Adrenal gland (tissue), 12 donors: Measurements from ENCODE around the gene VSTM1. TPM values are rescaled to one million over a fixed set of nuclear protein-coding genes. Genes with fewer than 3 reads are reported as not detected.

Source experiments
- DNase-seq, 7 donors: peaks; one replicate each; pipeline ENCODE4 v3.0.0-alpha.2; 2019 to 2020
- H3K27ac ChIP-seq, 5 donors: fragments of 200-600 bp; sonication (generic) in 4 of 5; 1 replicate in 3 of 5; 2 replicates in 2 of 5; pipeline versions ENCODE4 v1.5.1 to v1.8.0; 2016 to 2020; ENCODE audit warnings: mild to moderate bottlenecking in 1 of 5
- H3K27me3 ChIP-seq: fragments of 200-600 bp; 2 replicates; pipeline ENCODE4 v1.8.0; 2021
- H3K36me3 ChIP-seq, 2 donors: fragments of 200-600 bp; replicated peaks in 1 of 2; 1 replicate in 1 of 2; 2 replicates in 1 of 2; pipeline versions ENCODE4 v1.5.1 to v1.8.0; 2018 to 2022
- H3K4me1 ChIP-seq, 2 donors: fragments of 200-600 bp; replicated peaks in 1 of 2; 1 replicate in 1 of 2; 2 replicates in 1 of 2; pipeline versions ENCODE4 v1.5.1 to v1.8.0; 2018 to 2021
- H3K4me3 ChIP-seq, 4 donors: fragments of 200-600 bp; sonication (generic) in 3 of 4; one replicate each; pipeline ENCODE4 v1.5.1; 2016 to 2018
- H3K9me3 ChIP-seq, 3 donors: fragments of 200-600 bp; sonication (generic) in 1 of 3; replicated peaks in 1 of 3; 1 replicate in 2 of 3; 2 replicates in 1 of 3; pipeline versions ENCODE4 v1.5.1 to v1.8.0; 2016 to 2021
- POLR2A ChIP-seq, 2 donors: fragments of 450-650 bp; IDR thresholded peaks; one replicate each; pipeline ENCODE4 v1.6.1; 2017; ENCODE audit warnings: antibody characterized with exemption in 2 of 2, mild to moderate bottlenecking in 2 of 2, moderate library complexity in 1 of 2
- WGBS, 4 donors: extraction: QIAGEN DNeasy Blood & Tissue Kit in 2 of 4; methylation state at CpG; one replicate each; pipeline versions ENCODE4 v1.1.5 to v1.1.7; 2013 to 2017; 5-methylcytosine and 5-hydroxymethylcytosine counted together
- intact Hi-C, 2 donors: fragments of 100-400 bp; cut with DNase I; formaldehyde crosslinking; loops; one replicate each; pipeline versions ENCODE4 v1.14.1 to v1.15.0; 2022 to 2023
- polyA plus RNA-seq, 3 donors: library from polyadenylated mRNA; stranded (reverse); fragments of 200-250 nt in 2 of 3; fragments of 350-450 nt in 1 of 3; fragmentation: Illumina TruSeq in 1 of 3; extraction: RNeasy Lipid Tissue Mini Kit (QIAGEN cat#74804) in 1 of 3; gene quantifications; one replicate each; pipeline ENCODE4 v1.2.3, GENCODE V29; 2013 to 2014
- small RNA-seq, 2 donors: library from RNA; depleted of rRNA; stranded (forward); fragments of <200 nt; gene quantifications; one replicate each; pipeline ENCODE3, GENCODE V24; 2016
- total RNA-seq, 9 donors: library from RNA; depleted of rRNA in 4 of 9; stranded (reverse); fragments of >200 nt in 4 of 9; fragments of 120-200 nt in 1 of 9; fragmentation: NEBNext Ultra II Directional in 1 of 9; extraction: Animal tissue kit (Norgen Biotek cat#: 25700) in 1 of 9; gene quantifications; one replicate each; pipeline versions ENCODE4 v1.1.0 to v1.2.4, GENCODE V29; 2013 to 2023
- TF ChIP-seq, protein P1 (sequence below), 6 experiments: fragments of 450-650 bp in 4 of 6; fragments of 200-600 bp in 2 of 6; sonication (generic) in 1 of 6; IDR thresholded peaks; 1 replicate in 5 of 6; 2 replicates in 1 of 6; pipeline versions ENCODE4 v1.5.1 to v1.8.0; 2016 to 2021; ENCODE audit warnings: antibody characterized with exemption in 6 of 6, mild to moderate bottlenecking in 2 of 6, moderate library complexity in 1 of 6
- donor health status: healthy with polysubstance abuse.
- donor health status: Bipolar disorder and iron deficiency.
- donor health status: DM: yes; HTN: yes; CAD: no.
- donor health status: DM: no; HTN: no; CAD: no.
- donor health status: DM: no; HTN: no; CAD: no.
- donor health status: DM: yes; HTN: yes; CAD: no.

Gene VSTM1
- total and polyA plus RNA-seq, 12 donors = 0.83 TPM; not detected in 11

DNA sequence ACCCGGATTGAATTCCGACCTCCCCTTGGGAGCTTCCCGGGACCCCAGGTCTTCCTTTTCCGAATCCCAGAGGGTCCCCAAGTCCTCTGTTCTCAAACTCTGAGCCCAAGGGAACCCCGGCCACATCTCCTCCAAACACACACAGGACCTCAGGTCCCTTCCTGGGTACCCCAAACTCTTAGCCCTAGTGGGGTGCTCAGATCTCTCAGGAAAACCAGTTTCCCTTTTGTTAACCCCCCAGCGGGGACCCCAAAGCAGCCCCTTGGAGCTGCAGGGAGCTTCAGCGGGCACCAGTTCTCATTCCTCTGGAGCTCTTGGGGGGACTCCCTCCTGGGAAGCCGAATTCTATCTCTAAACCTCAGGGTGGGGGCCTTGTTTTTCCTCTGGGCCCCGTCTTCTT is 71.5 kb downstream of the VSTM1 start:
- no peak for TF ChIP-seq POLR2A (IDR thresholded peaks at IDR 0.05)
- TF ChIP-seq, protein P1, sequence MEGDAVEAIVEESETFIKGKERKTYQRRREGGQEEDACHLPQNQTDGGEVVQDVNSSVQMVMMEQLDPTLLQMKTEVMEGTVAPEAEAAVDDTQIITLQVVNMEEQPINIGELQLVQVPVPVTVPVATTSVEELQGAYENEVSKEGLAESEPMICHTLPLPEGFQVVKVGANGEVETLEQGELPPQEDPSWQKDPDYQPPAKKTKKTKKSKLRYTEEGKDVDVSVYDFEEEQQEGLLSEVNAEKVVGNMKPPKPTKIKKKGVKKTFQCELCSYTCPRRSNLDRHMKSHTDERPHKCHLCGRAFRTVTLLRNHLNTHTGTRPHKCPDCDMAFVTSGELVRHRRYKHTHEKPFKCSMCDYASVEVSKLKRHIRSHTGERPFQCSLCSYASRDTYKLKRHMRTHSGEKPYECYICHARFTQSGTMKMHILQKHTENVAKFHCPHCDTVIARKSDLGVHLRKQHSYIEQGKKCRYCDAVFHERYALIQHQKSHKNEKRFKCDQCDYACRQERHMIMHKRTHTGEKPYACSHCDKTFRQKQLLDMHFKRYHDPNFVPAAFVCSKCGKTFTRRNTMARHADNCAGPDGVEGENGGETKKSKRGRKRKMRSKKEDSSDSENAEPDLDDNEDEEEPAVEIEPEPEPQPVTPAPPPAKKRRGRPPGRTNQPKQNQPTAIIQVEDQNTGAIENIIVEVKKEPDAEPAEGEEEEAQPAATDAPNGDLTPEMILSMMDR (IDR thresholded peaks at IDR 0.05) = no peak
- Histone ChIP-seq H3K4me3 (no peak overlapping the region), H3K27ac (no peak overlapping the region), H3K27me3 (peaks cover 18% of the 10 kb centered on the region), H3K9me3 (no peaks in the 10 kb centered on the region), H3K36me3 (no peaks in the 10 kb centered on the region), H3K4me1 (peaks cover 0 to 4% of the 10 kb centered on the region in 2 donors)
- intact Hi-C loops = no loop called here
- 60 to 73% (median 70%) methylated on average over 9 of the region's 9 CpGs for WGBS, 4 donors
- no peak for DNase-seq

DNA sequence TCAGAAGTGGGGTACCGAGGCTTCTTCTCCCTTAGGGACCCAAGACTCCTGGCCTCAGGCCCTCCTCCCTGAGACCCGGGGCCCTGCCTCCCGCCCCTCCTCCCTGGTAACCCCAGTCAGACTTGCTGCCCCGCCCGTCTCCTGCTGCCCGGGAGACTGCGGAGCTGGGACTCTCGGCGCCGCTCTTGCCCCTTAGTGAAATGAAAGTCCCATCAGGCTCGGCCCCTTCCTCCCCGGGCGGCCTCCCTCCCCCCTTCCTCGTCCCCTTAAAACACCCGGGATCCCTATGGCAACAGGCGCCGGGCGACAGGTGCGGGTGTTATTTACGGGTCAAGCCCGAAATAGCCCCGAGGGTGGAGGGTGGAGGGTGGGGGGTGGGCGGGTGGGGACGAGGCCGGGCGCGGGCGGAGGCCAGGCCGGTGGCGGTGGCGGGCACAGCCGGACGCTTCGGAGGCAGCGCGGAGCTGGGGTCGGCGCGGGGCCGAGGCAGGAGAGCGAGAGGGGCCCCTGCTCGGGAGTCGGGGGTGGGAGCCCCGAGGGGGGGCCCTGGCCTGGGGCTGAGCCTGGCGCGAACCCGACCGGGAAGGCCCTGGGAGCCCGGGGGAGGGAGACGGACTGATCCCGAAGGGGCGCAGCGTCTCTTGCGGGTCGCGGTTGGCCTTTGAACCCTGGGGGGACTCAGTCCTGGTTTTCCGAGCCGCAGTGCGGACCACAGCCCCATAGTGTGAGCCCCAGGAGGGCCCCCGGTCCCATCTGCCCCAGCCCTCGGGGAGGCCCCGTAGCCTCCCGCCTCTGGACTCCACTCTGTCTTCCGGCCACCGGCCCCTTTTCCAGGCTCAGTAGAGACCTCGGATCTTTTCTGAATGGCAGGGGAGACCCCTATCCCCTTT is 72.2 kb downstream of the VSTM1 start, which contains the start of gene CACNG6:
Gene CACNG6 (plus strand): TSS at position 414 of the 890 bp plus-strand sequence. CDS start 1,241 bp downstream, outside the sequence.
- H3K27ac ChIP-seq = no peak within 1 kb of the TSS
- H3K36me3 ChIP-seq = no peaks in the 10 kb centered on the region
- H3K4me1 ChIP-seq = peaks cover 0 to 4% of the 10 kb centered on the region in 2 donors
- H3K9me3 ChIP-seq = no peaks in the 10 kb centered on the region
- no peak for TF ChIP-seq POLR2A (IDR thresholded peaks at IDR 0.05)
- TF ChIP-seq, protein P1 (IDR thresholded peaks at IDR 0.05) = no peak
- peaks cover 18% of the 10 kb centered on the region for H3K27me3 ChIP-seq
- WGBS, 4 donors = 5 to 11% (median 6%) methylated on average over 10 to 66 of the region's 66 CpGs
- intact Hi-C loops = no loop called here
- peak within 1 kb of the TSS in 1 of 4 donors; percentile 36 for H3K4me3 ChIP-seq
- DNase-seq = no peak

Small RNAs within 50 kb of the gene (small RNA-seq; reads per million reads assigned to genes)
- 0 reads per million in 2 donors for gene AC012314.20

Other genes with a start within 250 kb of the VSTM1 start
- gene NLRP12, start 239.6 kb downstream of the VSTM1 start, total RNA-seq = under 1 TPM in 7 of 9 donors, not detected in 2; 0.11 to 0.78 (median 0.21) TPM
- under 1 TPM in 2 of 3 donors, not detected in 1; 0.10 to 0.40 TPM for gene NLRP12, start 239.6 kb downstream of the VSTM1 start, polyA plus RNA-seq
- 10 to 100 TPM in 8 of 9 donors, 1 to 10 TPM in 1; 6.5 to 74.0 (median 46.0) TPM for gene MYADM, start 196.0 kb downstream of the VSTM1 start, total RNA-seq
- gene MYADM, start 196.0 kb downstream of the VSTM1 start, polyA plus RNA-seq = 10 to 100 TPM; 19.7 to 23.4 (median 22.7) TPM
- not detected for gene PRKCG, start 181.7 kb downstream of the VSTM1 start, total RNA-seq
- gene PRKCG, start 181.7 kb downstream of the VSTM1 start, polyA plus RNA-seq = not detected
- under 1 TPM in 2 of 9 donors, not detected in 7; 0.11 to 0.14 TPM for gene CACNG7, start 154.6 kb downstream of the VSTM1 start, total RNA-seq
- 1 to 10 TPM in 1 of 3 donors, under 1 TPM in 2; 0.09 to 1.4 (median 0.13) TPM for gene CACNG7, start 154.6 kb downstream of the VSTM1 start, polyA plus RNA-seq
- gene CACNG8, start 101.0 kb downstream of the VSTM1 start, total RNA-seq = under 1 TPM in 3 of 9 donors, not detected in 6; under 0.01 to 0.06 (median 0.04) TPM
- under 1 TPM in 2 of 3 donors, not detected in 1; under 0.01 to 0.03 TPM for gene CACNG8, start 101.0 kb downstream of the VSTM1 start, polyA plus RNA-seq
- gene CACNG6, start 72.3 kb downstream of the VSTM1 start, total RNA-seq = not detected
- gene CACNG6, start 72.3 kb downstream of the VSTM1 start, polyA plus RNA-seq = not detected
- not detected for gene TARM1, start 17.5 kb upstream of the VSTM1 start, total RNA-seq
- not detected for gene TARM1, start 17.5 kb upstream of the VSTM1 start, polyA plus RNA-seq
- gene OSCAR, start 36.9 kb upstream of the VSTM1 start, total RNA-seq = 1 to 10 TPM in 6 of 9 donors, under 1 TPM in 2, not detected in 1; 0.11 to 6.6 (median 2.2) TPM
- 1 to 10 TPM in 2 of 3 donors, under 1 TPM in 1; 0.55 to 6.0 (median 3.3) TPM for gene OSCAR, start 36.9 kb upstream of the VSTM1 start, polyA plus RNA-seq
- gene NDUFA3, start 39.0 kb upstream of the VSTM1 start, total RNA-seq = 100 to 1,000 TPM in 6 of 9 donors, 10 to 100 TPM in 3; 33.2 to 257 (median 150) TPM
- 1,000 to 10,000 TPM in 2 of 3 donors, 100 to 1,000 TPM in 1; 237 to 1,730 (median 1,627) TPM for gene NDUFA3, start 39.0 kb upstream of the VSTM1 start, polyA plus RNA-seq
- 10 to 100 TPM; 19.5 to 28.0 (median 24.1) TPM for gene TFPT, start 51.8 kb upstream of the VSTM1 start, total RNA-seq
- 10 to 100 TPM; 11.4 to 58.6 (median 40.4) TPM for gene TFPT, start 51.8 kb upstream of the VSTM1 start, polyA plus RNA-seq
- gene PRPF31, start 51.9 kb upstream of the VSTM1 start, total RNA-seq = 10 to 100 TPM; 36.1 to 72.5 (median 49.5) TPM
- 10 to 100 TPM; 54.4 to 91.7 (median 74.6) TPM for gene PRPF31, start 51.9 kb upstream of the VSTM1 start, polyA plus RNA-seq
- 10 to 100 TPM in 8 of 9 donors, 1 to 10 TPM in 1; 8.3 to 61.0 (median 46.7) TPM for gene CNOT3, start 73.9 kb upstream of the VSTM1 start, total RNA-seq
- 10 to 100 TPM; 47.0 to 82.3 (median 66.6) TPM for gene CNOT3, start 73.9 kb upstream of the VSTM1 start, polyA plus RNA-seq
- gene LENG1, start 95.8 kb upstream of the VSTM1 start, total RNA-seq = 10 to 100 TPM in 3 of 9 donors, 1 to 10 TPM in 6; 5.0 to 21.7 (median 9.5) TPM
- gene LENG1, start 95.8 kb upstream of the VSTM1 start, polyA plus RNA-seq = 10 to 100 TPM in 2 of 3 donors, 1 to 10 TPM in 1; 5.7 to 22.0 (median 14.8) TPM
- 10 to 100 TPM in 1 of 9 donors, 1 to 10 TPM in 6, under 1 TPM in 2; 0.55 to 18.2 (median 1.3) TPM for gene TMC4, start 109.3 kb upstream of the VSTM1 start, total RNA-seq
- gene TMC4, start 109.3 kb upstream of the VSTM1 start, polyA plus RNA-seq = 10 to 100 TPM in 1 of 3 donors, 1 to 10 TPM in 1, under 1 TPM in 1; 0.48 to 10.5 (median 1.5) TPM
- gene MBOAT7, start 125.7 kb upstream of the VSTM1 start, total RNA-seq = 100 to 1,000 TPM in 8 of 9 donors, 10 to 100 TPM in 1; 98.0 to 670 (median 413) TPM
- gene MBOAT7, start 125.7 kb upstream of the VSTM1 start, polyA plus RNA-seq = 100 to 1,000 TPM; 130 to 190 (median 189) TPM
- 100 to 1,000 TPM in 5 of 9 donors, 10 to 100 TPM in 4; 52.6 to 201 (median 107) TPM for gene TSEN34, start 127.4 kb upstream of the VSTM1 start, total RNA-seq
- gene TSEN34, start 127.4 kb upstream of the VSTM1 start, polyA plus RNA-seq = 10 to 100 TPM; 21.5 to 41.2 (median 26.1) TPM
- gene RPS9, start 137.0 kb upstream of the VSTM1 start, total RNA-seq = 1,000 to 10,000 TPM in 8 of 9 donors, 100 to 1,000 TPM in 1; 928 to 2,677 (median 1,796) TPM
- 1,000 to 10,000 TPM in 2 of 3 donors, 100 to 1,000 TPM in 1; 545 to 3,006 (median 1,900) TPM for gene RPS9, start 137.0 kb upstream of the VSTM1 start, polyA plus RNA-seq
- gene LILRB3, start 159.1 kb upstream of the VSTM1 start, total RNA-seq = 10 to 100 TPM in 6 of 9 donors, 1 to 10 TPM in 1, under 1 TPM in 2; 0.22 to 56.2 (median 11.7) TPM
- 10 to 100 TPM in 1 of 3 donors, 1 to 10 TPM in 2; 2.8 to 32.6 (median 9.5) TPM for gene LILRB3, start 159.1 kb upstream of the VSTM1 start, polyA plus RNA-seq
- gene LILRA6, start 178.9 kb upstream of the VSTM1 start, total RNA-seq = 1 to 10 TPM in 7 of 9 donors, under 1 TPM in 2; 0.30 to 9.3 (median 5.4) TPM
- 1 to 10 TPM; 2.5 to 8.5 (median 3.9) TPM for gene LILRA6, start 178.9 kb upstream of the VSTM1 start, polyA plus RNA-seq
- gene LILRB5, start 193.4 kb upstream of the VSTM1 start, total RNA-seq = 10 to 100 TPM in 8 of 9 donors, 1 to 10 TPM in 1; 4.2 to 68.6 (median 37.2) TPM
- 10 to 100 TPM in 2 of 3 donors, 1 to 10 TPM in 1; 9.8 to 23.0 (median 22.4) TPM for gene LILRB5, start 193.4 kb upstream of the VSTM1 start, polyA plus RNA-seq
- gene LILRB2, start 217.2 kb upstream of the VSTM1 start, total RNA-seq = 10 to 100 TPM in 2 of 9 donors, 1 to 10 TPM in 5, under 1 TPM in 2; 0.50 to 14.7 (median 7.2) TPM
- gene LILRB2, start 217.2 kb upstream of the VSTM1 start, polyA plus RNA-seq = 10 to 100 TPM in 2 of 3 donors, 1 to 10 TPM in 1; 4.2 to 16.5 (median 10.7) TPM
- gene LILRA5, start 249.3 kb upstream of the VSTM1 start, total RNA-seq = 1 to 10 TPM in 6 of 9 donors, under 1 TPM in 2, not detected in 1; 0.72 to 6.2 (median 3.0) TPM
- 1 to 10 TPM; 1.9 to 3.1 (median 2.1) TPM for gene LILRA5, start 249.3 kb upstream of the VSTM1 start, polyA plus RNA-seq